ENCODE measurements around the gene IRF2BPL.

The IRF2BPL gene

GRCh38 chr14:77055306-77055705 is 26.8 kb upstream of the IRF2BPL start:
- DNase-seq (ENCODE audit: low read depth in 2 of 2, low spot score in 1 of 2) = no peak

- DNase-seq (ENCODE audit: low read depth in 2 of 2, low spot score in 1 of 2) = peak; percentile 57 to 69
These were observed 24.7 kb upstream of the IRF2BPL start for GRCh38 chr14:77053046-77053841.

GRCh38 chr14:77052281-77053044 is 24.0 kb upstream of the IRF2BPL start:
- DNase-seq (ENCODE audit: low read depth in 2 of 2, low spot score in 1 of 2) = no peak

GRCh38 chr14:77051116-77051515 is 22.6 kb upstream of the IRF2BPL start:
- no peak for DNase-seq (ENCODE audit: low read depth in 2 of 2, low spot score in 1 of 2)

- no peak for DNase-seq (ENCODE audit: low read depth in 2 of 2, low spot score in 1 of 2)
These were observed 18.2 kb upstream of the IRF2BPL start for GRCh38 chr14:77046721-77047120.

GRCh38 chr14:77045238-77046162 is 17.0 kb upstream of the IRF2BPL start:
- DNase-seq (ENCODE audit: low read depth in 2 of 2, low spot score in 1 of 2) = no peak

GRCh38 chr14:77044783-77045237 is 16.3 kb upstream of the IRF2BPL start:
- no peak for DNase-seq (ENCODE audit: low read depth in 2 of 2, low spot score in 1 of 2)

GRCh38 chr14:77043984-77044485 is 15.5 kb upstream of the IRF2BPL start:
- no peak for DNase-seq (ENCODE audit: low read depth in 2 of 2, low spot score in 1 of 2)

GRCh38 chr14:77043177-77043983 is 14.9 kb upstream of the IRF2BPL start:
- no peak for DNase-seq (ENCODE audit: low read depth in 2 of 2, low spot score in 1 of 2)

- no peak for DNase-seq (ENCODE audit: low read depth in 2 of 2, low spot score in 1 of 2)
These were observed 13.5 kb upstream of the IRF2BPL start for GRCh38 chr14:77041881-77042545.

GRCh38 chr14:77040741-77041653 is 12.5 kb upstream of the IRF2BPL start:
- DNase-seq (ENCODE audit: low read depth in 2 of 2, low spot score in 1 of 2) = no peak

- peak; percentile 95 to 99 for DNase-seq (ENCODE audit: low read depth in 2 of 2, low spot score in 1 of 2)
These were observed 11.7 kb upstream of the IRF2BPL start for GRCh38 chr14:77040059-77040740.

- no peak for DNase-seq (ENCODE audit: low read depth in 2 of 2, low spot score in 1 of 2)
These were observed 11.0 kb upstream of the IRF2BPL start for GRCh38 chr14:77039285-77040058.

GRCh38 chr14:77037938-77038568 is 9.5 kb upstream of the IRF2BPL start:
- DNase-seq (ENCODE audit: low read depth in 2 of 2, low spot score in 1 of 2) = peak in 1 of 2 donors; percentile 32

GRCh38 chr14:77037215-77037937 is 8.9 kb upstream of the IRF2BPL start:
- DNase-seq (ENCODE audit: low read depth in 2 of 2, low spot score in 1 of 2) = no peak

Measured in stimulated activated CD8-positive, alpha-beta memory T cell treated with anti-CD3 and anti-CD28 coated beads, Interleukin-4, amount 100 ng/mL, for 1 hour (primary cell).